ENCODE data around the gene SLC7A9. TPM values are rescaled to one million over a fixed set of nuclear protein-coding genes. Genes with fewer than 3 reads are reported as not detected.

The SLC7A9 gene
- total and polyA plus RNA-seq, 10 of the 15 experiments (the other 5 are each of a cell fraction or from before 2014, with no cell fraction given), result 0.13 to 0.17 TPM; not detected in 8

DNA sequence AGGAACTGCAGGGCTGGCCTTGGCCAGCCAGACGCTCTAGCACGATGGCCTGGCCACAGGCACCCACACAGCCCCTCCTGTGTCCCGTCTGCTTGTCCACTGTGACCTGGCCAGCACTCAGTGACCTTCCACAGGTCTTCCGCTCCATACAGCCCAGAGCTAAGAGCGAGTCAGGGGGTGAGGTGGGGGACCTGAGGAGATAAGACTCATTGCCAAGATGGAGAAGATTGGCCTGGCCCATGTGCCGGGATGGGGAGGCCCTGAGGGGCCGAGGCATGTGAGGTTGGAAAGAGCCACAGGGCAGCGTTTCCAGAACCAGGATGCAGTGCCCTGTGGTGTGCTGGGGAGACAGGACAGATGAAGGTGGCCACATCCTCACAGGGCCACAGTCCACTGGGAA lies 10.2 kb upstream of the SLC7A9 start:
- no peak overlapping the region for H3K27ac ChIP-seq (ENCODE audit: control insufficient read depth, insufficient read depth)
- TF ChIP-seq NRF1 (conservative IDR thresholded peaks at IDR 0.05; ENCODE audit: low read depth, low read length), result no peak
- no peak for TF ChIP-seq RFX5 (IDR thresholded peaks at IDR 0.05; ENCODE audit: low read depth, low read length)
- TF ChIP-seq ETV6 (conservative IDR thresholded peaks at IDR 0.05 in 1 of 2, IDR thresholded peaks at IDR 0.05 in 1 of 2; ENCODE audit: borderline replicate concordance in 1 of 2, low read depth in 1 of 2), result no peak
- TF ChIP-seq POLR2AphosphoS5 (IDR thresholded peaks at IDR 0.05; ENCODE audit: low read length), result no peak
- TF ChIP-seq, protein P1, sequence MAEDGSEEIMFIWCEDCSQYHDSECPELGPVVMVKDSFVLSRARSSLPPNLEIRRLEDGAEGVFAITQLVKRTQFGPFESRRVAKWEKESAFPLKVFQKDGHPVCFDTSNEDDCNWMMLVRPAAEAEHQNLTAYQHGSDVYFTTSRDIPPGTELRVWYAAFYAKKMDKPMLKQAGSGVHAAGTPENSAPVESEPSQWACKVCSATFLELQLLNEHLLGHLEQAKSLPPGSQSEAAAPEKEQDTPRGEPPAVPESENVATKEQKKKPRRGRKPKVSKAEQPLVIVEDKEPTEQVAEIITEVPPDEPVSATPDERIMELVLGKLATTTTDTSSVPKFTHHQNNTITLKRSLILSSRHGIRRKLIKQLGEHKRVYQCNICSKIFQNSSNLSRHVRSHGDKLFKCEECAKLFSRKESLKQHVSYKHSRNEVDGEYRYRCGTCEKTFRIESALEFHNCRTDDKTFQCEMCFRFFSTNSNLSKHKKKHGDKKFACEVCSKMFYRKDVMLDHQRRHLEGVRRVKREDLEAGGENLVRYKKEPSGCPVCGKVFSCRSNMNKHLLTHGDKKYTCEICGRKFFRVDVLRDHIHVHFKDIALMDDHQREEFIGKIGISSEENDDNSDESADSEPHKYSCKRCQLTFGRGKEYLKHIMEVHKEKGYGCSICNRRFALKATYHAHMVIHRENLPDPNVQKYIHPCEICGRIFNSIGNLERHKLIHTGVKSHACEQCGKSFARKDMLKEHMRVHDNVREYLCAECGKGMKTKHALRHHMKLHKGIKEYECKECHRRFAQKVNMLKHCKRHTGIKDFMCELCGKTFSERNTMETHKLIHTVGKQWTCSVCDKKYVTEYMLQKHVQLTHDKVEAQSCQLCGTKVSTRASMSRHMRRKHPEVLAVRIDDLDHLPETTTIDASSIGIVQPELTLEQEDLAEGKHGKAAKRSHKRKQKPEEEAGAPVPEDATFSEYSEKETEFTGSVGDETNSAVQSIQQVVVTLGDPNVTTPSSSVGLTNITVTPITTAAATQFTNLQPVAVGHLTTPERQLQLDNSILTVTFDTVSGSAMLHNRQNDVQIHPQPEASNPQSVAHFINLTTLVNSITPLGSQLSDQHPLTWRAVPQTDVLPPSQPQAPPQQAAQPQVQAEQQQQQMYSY (CRISPR knock-in tag; IDR thresholded peaks at IDR 0.05), result no peak
- TF ChIP-seq NFIC (IDR thresholded peaks at IDR 0.05; ENCODE audit: low read depth, low read length), result no peak
- TF ChIP-seq, protein P2, sequence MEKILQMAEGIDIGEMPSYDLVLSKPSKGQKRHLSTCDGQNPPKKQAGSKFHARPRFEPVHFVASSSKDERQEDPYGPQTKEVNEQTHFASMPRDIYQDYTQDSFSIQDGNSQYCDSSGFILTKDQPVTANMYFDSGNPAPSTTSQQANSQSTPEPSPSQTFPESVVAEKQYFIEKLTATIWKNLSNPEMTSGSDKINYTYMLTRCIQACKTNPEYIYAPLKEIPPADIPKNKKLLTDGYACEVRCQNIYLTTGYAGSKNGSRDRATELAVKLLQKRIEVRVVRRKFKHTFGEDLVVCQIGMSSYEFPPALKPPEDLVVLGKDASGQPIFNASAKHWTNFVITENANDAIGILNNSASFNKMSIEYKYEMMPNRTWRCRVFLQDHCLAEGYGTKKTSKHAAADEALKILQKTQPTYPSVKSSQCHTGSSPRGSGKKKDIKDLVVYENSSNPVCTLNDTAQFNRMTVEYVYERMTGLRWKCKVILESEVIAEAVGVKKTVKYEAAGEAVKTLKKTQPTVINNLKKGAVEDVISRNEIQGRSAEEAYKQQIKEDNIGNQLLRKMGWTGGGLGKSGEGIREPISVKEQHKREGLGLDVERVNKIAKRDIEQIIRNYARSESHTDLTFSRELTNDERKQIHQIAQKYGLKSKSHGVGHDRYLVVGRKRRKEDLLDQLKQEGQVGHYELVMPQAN (conservative IDR thresholded peaks at IDR 0.05), result no peak
- TF ChIP-seq RBBP5 (conservative IDR thresholded peaks at IDR 0.05), result no peak
- TF ChIP-seq BCL11A (IDR thresholded peaks at IDR 0.05; ENCODE audit: low read depth, low read length), result no peak
- no peak for TF ChIP-seq TCF3 (IDR thresholded peaks at IDR 0.05; ENCODE audit: borderline replicate concordance, insufficient read depth, low read depth, low read length)
- TF ChIP-seq, protein P3, sequence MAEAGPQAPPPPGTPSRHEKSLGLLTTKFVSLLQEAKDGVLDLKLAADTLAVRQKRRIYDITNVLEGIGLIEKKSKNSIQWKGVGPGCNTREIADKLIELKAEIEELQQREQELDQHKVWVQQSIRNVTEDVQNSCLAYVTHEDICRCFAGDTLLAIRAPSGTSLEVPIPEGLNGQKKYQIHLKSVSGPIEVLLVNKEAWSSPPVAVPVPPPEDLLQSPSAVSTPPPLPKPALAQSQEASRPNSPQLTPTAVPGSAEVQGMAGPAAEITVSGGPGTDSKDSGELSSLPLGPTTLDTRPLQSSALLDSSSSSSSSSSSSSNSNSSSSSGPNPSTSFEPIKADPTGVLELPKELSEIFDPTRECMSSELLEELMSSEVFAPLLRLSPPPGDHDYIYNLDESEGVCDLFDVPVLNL (IDR thresholded peaks at IDR 0.05; ENCODE audit: low read depth, low read length), result no peak
- no peak for TF ChIP-seq KDM1A (IDR thresholded peaks at IDR 0.05; ENCODE audit: borderline replicate concordance)
- TF ChIP-seq, protein P4, sequence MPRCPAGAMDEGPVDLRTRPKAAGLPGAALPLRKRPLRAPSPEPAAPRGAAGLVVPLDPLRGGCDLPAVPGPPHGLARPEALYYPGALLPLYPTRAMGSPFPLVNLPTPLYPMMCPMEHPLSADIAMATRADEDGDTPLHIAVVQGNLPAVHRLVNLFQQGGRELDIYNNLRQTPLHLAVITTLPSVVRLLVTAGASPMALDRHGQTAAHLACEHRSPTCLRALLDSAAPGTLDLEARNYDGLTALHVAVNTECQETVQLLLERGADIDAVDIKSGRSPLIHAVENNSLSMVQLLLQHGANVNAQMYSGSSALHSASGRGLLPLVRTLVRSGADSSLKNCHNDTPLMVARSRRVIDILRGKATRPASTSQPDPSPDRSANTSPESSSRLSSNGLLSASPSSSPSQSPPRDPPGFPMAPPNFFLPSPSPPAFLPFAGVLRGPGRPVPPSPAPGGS (IDR thresholded peaks at IDR 0.05; ENCODE audit: borderline replicate concordance, insufficient read depth, low read depth, low read length, poor library complexity, severe bottlenecking), result no peak
- TF ChIP-seq, protein P5, sequence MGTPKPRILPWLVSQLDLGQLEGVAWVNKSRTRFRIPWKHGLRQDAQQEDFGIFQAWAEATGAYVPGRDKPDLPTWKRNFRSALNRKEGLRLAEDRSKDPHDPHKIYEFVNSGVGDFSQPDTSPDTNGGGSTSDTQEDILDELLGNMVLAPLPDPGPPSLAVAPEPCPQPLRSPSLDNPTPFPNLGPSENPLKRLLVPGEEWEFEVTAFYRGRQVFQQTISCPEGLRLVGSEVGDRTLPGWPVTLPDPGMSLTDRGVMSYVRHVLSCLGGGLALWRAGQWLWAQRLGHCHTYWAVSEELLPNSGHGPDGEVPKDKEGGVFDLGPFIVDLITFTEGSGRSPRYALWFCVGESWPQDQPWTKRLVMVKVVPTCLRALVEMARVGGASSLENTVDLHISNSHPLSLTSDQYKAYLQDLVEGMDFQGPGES (IDR thresholded peaks at IDR 0.05), result no peak
- TF ChIP-seq YY1 (IDR thresholded peaks at IDR 0.05; ENCODE audit: low read depth, low read length), result no peak
- no peak for TF ChIP-seq TCF7 (IDR thresholded peaks at IDR 0.05; ENCODE audit: borderline replicate concordance)
- no peaks in the 10 kb centered on the region for H3K4me1 ChIP-seq (ENCODE audit: control insufficient read depth, insufficient read depth, low read length)
- no peaks in the 10 kb centered on the region for H4K20me1 ChIP-seq (ENCODE audit: control insufficient read depth, insufficient read depth)
- no peak overlapping the region for H3K9ac ChIP-seq (ENCODE audit: control insufficient read depth, insufficient read depth, low read length)
- in situ Hi-C loops (cut with MboI), result no loop called here
- BruUV-seq (replicated peaks), result no TSS peak
- H2AFZ ChIP-seq (ENCODE audit: control insufficient read depth, low read depth, low read length), result no peak overlapping the region
- ChIA-PET POLR2A (no interaction called here), RAD21 (ENCODE audit: unreplicated experiment) (no interaction called here), SMC1A (ENCODE audit: uncharacterized antibody, unreplicated experiment) (no interaction called here), CTCF (no interaction called here)
- H3K36me3 ChIP-seq (ENCODE audit: control insufficient read depth in 2 of 2, insufficient read depth in 2 of 2, low read length in 1 of 2), result no peaks in the 10 kb centered on the region
- no peak overlapping the region for H3K4me3 ChIP-seq
- intact Hi-C loops (cut with micrococcal nuclease; ENCODE audit: unreplicated experiment), result no loop called here
- 77% methylated on average over 8 of the region's 8 CpGs for WGBS (ENCODE audit: insufficient coverage, insufficient replicate concordance, low lambda C conversion rate, missing lambda C conversion rate)
- H3K4me2 ChIP-seq (ENCODE audit: control insufficient read depth, insufficient read depth), result no peak overlapping the region
- no peaks in the 10 kb centered on the region for H3K79me2 ChIP-seq (ENCODE audit: control insufficient read depth, insufficient read depth, low read length)
- no peak for DNase-seq (ENCODE audit: low read depth, low spot score)
- no peak for ATAC-seq
- no peaks in the 10 kb centered on the region for H3K27me3 ChIP-seq (replicated peaks in 1 of 2; ENCODE audit: control insufficient read depth in 2 of 2, insufficient read depth in 2 of 2, low read length in 1 of 2)
- no peaks in the 10 kb centered on the region for H3K9me3 ChIP-seq (replicated peaks; ENCODE audit: control insufficient read depth, insufficient read depth, low read length)
- no peak for FAIRE-seq
